HG03354 (cell line): Measurements from ENCODE around the gene RASA2.
A peak's percentile ranks its signal among the peaks of the same experiment; 100 is the strongest.
"Not testable (repeated sequence)": the region's sequence is repeated elsewhere in the genome, so short reads cannot be mapped to it uniquely, and the experiment has no call there.

ENCODE experiments used
- ATAC-seq: cut with Tn5 transposase; IDR thresholded peaks from one replicate; pipeline ENCODE4 v1.9.1; 2021; ENCODE audit warnings: mild to moderate bottlenecking; ENCODE audit not compliant: unreplicated experiment, poor library complexity, severe bottlenecking

The RASA2 gene

GRCh38 chr3:141455603-141456300 is 31.1 kb upstream of the RASA2 start:
- no peak for ATAC-seq

DNA sequence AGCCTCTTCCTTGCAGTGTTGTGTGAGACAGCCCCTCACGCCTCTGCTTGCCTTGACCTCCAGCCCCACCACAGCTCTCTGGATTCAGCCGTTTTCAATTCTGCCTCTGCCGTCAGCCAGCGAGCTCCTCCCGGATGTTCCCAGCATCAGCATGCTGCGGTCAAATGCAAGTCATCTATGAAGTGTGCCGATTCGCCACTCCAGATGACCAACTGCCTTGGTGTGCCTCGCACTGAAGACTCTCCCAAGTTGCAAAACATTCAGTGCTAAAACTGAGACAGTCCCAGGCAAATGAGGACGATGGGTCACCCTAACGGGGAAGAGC is 30.6 kb upstream of the RASA2 start:
- ATAC-seq, result no peak

GRCh38 chr3:141457624-141458236 is 29.1 kb upstream of the RASA2 start:
- ATAC-seq, result no peak

DNA sequence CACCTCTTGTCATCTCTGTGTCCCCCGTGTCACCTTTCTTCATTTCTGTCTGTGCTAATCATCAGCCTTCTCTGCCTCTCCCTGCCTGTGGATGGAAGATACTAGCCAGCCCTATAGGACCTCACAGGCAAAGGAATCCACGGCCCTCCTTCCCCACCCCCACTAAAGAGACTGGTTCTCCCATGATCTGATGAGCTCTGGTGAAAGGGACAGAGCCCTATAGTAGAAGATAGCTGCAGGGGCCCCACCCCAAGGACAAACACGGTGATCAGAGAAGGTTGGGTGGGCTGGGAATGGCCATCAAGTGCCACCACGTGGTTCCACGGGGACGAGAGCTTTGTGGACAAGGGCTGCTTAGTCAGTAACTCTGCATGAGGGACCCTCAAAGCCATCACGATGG is 27.8 kb upstream of the RASA2 start:
- no peak for ATAC-seq

- peak; percentile 93 for ATAC-seq
Measured at GRCh38 chr3:141460097-141460704, 26.6 kb upstream of the RASA2 start.

DNA sequence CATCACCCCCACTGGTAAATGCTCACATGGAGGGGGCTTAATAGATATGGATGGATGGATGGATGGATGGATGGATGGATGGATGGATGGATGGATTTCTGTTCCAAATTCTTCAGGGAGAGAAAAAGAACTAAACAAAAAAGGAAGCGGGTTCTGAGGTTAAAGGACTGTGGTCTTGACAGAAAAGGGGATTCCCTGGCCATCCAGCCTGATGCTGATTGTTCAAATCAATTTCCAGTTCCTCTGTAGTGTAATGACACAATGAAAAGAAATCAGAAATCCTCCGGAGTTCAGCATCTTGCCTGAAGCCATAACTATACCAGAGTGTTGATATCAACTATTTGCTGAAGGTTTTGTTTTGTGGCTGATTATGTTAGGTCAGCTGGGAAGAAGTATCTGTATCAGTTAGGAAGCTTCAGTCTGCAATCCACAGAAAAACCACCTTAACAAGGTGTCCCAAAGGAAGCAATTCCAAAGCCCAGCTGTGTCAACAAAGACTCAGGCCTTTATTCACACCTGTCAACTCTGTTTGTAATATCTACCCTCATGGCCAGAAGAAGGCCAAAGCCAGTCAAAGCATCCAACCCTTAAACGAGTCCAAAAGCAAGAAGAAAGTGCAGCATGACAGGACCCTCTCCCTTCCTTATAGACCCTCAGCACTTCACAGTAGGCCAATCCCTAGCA is 24.5 kb upstream of the RASA2 start:
- ATAC-seq, result no peak

DNA sequence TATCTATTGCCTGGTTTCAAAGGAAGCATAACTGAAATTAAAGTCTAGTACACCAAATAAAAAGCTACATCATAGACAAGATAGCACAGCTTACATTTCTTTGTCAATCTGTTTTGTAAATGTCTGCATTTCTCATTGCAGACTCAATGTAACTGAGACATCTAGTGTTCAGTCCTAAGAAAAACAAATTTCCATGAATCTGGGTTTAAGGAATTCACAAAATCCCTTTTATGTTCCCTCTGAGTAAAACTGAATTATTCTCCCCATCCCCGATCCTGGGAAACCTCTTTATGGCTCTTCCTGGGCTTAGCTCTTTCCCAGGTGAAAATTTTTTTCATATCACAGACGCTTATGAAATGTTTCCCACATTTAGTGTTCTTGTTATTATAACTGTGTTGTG is 21.6 kb upstream of the RASA2 start:
- ATAC-seq, result no peak

GRCh38 chr3:141466633-141467169 is 20.1 kb upstream of the RASA2 start:
- ATAC-seq, result no peak

DNA sequence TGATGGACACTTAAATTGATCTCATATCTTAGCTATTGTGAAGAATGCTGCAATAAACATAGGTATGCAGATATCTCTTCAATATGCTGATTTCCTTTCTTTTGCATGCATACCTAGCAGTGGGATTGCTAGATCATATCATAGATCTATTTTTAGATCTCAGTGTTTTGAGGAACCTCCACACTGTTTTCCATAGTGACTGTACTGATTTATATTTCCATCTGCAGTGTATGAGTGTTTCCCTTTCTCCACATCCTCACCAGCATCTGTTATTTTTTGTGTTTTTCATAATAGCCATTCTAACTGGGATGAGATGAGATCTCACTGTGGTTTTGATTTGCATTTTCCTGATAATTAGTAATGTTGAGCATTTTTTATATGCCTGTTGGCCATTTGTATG is 17.1 kb upstream of the RASA2 start:
- ATAC-seq, result no peak

DNA sequence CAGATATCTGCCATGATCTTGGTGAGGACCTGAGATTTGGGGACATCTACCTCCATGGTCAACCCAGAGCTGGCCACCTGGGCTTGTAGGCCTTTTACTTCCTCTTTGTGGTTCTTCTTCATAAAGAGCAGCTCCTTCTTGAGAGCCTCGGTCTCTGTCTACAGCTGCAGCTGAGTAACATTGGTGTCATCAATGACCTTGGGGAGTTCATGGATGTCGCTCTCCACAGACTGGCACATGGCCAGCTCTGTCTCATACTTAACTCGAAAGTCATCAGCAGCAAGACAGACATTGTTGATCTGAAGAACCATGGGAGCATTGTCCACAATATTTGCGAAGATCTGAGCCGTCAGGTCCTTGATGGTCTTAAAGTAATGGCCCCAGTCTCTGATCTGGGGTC is 15.7 kb upstream of the RASA2 start:
- ATAC-seq, result no peak

GRCh38 chr3:141476033-141476432 is 10.8 kb upstream of the RASA2 start:
- no peak for ATAC-seq

DNA sequence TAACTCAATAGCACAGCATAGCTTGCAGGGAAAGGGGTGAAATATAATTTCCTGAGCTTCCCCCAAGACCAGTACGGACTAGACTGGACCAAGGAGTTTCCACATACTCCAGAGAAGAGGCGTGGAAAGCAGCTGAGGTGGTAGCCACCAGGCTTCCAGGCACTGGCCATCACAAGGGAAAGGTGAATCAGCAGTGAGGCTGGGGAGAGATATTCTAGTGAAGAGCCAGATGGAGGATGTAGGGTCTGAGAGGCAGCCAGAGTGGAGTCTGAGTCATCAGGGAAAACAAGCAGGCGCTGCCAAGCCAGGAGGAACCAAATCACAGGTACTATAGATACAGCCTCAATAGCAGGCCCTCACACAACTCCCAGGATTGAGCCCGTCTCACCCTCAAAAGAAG is 9.6 kb upstream of the RASA2 start:
- no peak for ATAC-seq

DNA sequence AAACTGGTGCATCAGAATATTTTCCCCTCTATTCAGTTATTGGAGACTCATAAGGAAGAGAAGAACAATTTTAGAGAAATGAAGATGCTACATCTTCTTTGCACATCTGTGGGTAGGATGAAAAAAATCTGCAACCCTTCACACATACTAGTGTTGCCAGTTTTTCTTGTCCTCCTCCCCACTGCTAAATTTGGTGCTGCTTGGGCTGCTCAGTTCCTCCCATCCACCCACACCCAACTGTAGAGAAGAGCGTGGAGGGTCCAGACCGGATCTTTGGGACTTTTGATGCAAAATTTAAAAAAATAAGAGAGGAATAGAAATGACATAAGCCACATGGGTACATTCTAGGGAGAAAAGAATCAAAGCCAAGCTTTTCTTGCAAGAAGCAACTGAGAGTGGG is 8.7 kb upstream of the RASA2 start:
- no peak for ATAC-seq

- not testable (repeated sequence) for ATAC-seq
Measured at GRCh38 chr3:141478840-141479239, 8.0 kb upstream of the RASA2 start.

GRCh38 chr3:141482245-141482922 is 4.4 kb upstream of the RASA2 start:
- ATAC-seq, result no peak

- no peak for ATAC-seq
Measured at GRCh38 chr3:141484701-141485287, 2.0 kb upstream of the RASA2 start.

DNA sequence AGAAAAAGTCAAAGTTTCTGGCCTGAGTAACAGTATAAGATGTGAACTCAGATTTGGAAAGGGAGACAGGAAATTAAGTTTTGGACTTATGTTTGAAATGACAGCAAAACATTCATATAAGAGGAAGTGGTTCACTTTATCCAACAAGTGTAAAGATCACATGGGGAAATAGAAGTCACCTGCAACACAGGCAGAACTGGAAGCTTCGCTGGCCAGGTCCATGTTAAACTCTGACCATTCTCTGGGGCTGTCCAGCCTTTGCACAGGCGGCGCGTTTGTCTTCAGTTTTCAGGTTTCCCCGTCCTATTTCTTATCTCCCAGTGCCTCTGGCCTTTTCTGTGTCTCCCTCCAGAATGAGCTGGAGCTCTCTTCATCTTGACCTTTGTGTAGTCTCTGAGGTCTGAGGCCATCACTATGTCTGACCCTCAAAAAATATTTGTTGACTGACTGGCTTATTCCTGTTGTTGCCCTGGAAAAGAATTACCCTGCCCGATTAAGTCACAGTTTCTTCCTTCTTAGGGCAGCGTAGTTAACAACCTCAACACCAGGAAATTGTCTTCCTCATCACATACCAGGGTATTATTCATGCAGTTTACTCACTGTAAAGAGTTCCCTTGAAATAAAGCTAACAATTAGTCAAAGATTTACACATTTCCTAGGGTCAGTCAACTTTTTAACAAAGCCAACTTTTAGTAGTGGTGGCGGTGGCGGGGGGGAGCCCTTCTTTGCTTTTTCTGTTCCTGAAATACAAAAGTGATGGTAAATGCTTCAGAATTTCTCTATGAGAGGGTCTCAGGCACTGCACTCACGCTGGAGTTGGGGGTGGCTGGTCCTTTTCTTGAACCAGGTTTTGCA is 959 bp upstream of the RASA2 start:
- no peak for ATAC-seq

DNA sequence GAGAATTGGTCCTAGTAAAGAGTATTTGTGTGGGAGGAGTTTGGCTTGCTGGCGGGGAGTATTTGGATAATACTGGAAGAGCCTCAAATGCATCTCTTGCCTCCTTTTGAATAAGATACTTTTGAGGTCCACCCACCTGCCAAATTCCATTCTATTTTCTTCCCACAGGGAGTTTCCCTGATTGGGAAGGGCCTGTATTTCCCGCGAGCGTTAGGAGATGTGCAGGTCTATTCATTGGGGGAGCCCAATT is 406 bp upstream of the RASA2 start:
- ATAC-seq, result no peak

- ATAC-seq, result peak; percentile 87
Measured at GRCh38 chr3:141487521-141488252, 860 bp downstream of the RASA2 start.
